ENCODE measurements around the gene GLIPR2.
A peak's percentile ranks its signal among the peaks of the same experiment; 100 is the strongest.

GLIPR2 gene

DNA sequence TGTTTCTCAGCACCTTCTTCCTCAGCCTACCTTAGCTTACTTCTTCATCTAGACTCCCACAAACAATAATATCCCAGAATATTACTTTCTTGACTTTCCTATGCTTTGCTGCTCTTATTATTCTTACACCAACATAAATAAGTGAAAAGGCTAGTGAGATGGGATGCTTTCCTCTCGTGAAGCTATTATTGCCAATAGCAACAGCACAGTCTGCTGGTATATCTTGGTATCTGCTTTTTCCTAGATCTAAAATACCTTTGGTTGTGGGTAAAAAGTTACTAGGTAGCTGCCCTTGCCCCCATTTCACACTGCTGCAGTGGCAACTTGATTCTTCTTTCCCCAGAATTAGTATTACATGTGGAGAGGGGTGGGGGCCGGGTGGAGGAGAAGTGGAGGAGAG lies 26.1 kb upstream of the GLIPR2 start:
- H3K4me3 ChIP-seq (replicated peaks in 1 of 2; ENCODE audit: low read depth in 2 of 2, low read length in 2 of 2), result no peak overlapping the region
- peak in 1 of 2 donors; percentile 15 for DNase-seq (ENCODE audit: low read depth in 2 of 2)
- TF ChIP-seq, protein P1, sequence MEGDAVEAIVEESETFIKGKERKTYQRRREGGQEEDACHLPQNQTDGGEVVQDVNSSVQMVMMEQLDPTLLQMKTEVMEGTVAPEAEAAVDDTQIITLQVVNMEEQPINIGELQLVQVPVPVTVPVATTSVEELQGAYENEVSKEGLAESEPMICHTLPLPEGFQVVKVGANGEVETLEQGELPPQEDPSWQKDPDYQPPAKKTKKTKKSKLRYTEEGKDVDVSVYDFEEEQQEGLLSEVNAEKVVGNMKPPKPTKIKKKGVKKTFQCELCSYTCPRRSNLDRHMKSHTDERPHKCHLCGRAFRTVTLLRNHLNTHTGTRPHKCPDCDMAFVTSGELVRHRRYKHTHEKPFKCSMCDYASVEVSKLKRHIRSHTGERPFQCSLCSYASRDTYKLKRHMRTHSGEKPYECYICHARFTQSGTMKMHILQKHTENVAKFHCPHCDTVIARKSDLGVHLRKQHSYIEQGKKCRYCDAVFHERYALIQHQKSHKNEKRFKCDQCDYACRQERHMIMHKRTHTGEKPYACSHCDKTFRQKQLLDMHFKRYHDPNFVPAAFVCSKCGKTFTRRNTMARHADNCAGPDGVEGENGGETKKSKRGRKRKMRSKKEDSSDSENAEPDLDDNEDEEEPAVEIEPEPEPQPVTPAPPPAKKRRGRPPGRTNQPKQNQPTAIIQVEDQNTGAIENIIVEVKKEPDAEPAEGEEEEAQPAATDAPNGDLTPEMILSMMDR (IDR thresholded peaks at IDR 0.05; ENCODE audit: low read depth, low read length), result no peak

DNA sequence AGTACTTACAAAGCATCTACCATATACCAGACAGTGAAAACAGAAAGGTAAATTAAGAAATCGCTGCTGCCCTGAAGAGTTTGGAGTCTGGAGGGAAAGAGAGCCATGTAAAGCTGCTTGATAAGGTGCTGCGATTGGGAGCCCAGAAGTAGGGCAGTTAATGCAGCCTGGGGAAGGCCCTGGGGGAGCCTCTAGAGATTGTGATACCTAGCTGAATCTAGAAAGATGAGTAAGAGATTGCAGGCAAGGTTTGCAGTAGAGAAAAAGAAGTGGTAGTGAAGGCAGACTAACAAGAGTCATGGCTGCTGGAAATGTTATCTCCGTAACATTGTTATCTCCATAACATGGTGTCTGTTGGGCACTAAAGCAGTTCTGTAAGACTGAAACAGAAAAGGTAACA lies 24.0 kb upstream of the GLIPR2 start:
- DNase-seq (ENCODE audit: low read depth in 2 of 2), result no peak
- TF ChIP-seq, protein P1 (IDR thresholded peaks at IDR 0.05; ENCODE audit: low read depth, low read length), result no peak
- no peak overlapping the region for H3K4me3 ChIP-seq (replicated peaks in 1 of 2; ENCODE audit: low read depth in 2 of 2, low read length in 2 of 2)

DNA sequence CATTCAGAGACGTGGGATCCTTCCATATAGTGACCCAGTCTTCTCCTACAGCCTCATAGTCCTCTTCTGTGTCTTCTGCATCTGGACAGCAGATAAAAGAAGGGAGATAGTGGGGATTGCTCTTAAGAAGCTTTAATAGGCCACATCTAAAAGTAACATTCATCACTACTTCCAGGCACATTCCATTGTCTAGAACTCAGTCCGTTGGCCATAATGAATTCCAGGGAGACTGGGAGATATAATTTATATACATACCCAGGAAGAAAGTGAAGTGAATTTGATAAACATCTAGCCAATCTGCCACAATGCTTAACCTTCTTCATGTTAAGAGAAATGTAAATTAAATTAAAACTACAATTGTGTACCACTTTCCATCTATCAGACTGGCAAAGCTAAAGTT lies 22.5 kb upstream of the GLIPR2 start:
- no peak overlapping the region for H3K4me3 ChIP-seq (replicated peaks in 1 of 2; ENCODE audit: low read depth in 2 of 2, low read length in 2 of 2)
- TF ChIP-seq, protein P1 (IDR thresholded peaks at IDR 0.05; ENCODE audit: low read depth, low read length), result no peak
- DNase-seq (ENCODE audit: low read depth in 2 of 2), result no peak

DNA sequence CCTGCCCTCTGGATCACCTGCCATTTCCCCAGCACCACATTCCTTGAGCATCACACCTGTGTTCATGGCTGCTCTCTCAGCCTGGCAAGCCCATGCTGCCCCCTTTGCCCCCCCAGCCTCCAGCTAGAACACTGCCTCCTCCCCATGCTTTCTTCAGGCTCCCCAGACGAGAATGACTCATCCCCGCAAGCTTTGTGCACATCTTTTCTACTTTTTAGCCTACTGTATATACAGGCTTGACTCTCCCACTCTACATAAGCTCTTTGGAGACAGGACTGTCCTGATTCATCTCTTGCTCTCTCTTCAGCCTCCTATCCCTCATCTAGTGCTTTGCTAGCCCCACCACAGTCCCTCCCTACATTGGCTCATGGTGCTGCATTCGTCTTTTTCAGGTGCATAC lies 19.9 kb upstream of the GLIPR2 start:
- DNase-seq (ENCODE audit: low read depth in 2 of 2), result no peak
- H3K4me3 ChIP-seq (replicated peaks in 1 of 2; ENCODE audit: low read depth in 2 of 2, low read length in 2 of 2), result no peak overlapping the region
- TF ChIP-seq, protein P1 (IDR thresholded peaks at IDR 0.05; ENCODE audit: low read depth, low read length), result no peak

DNA sequence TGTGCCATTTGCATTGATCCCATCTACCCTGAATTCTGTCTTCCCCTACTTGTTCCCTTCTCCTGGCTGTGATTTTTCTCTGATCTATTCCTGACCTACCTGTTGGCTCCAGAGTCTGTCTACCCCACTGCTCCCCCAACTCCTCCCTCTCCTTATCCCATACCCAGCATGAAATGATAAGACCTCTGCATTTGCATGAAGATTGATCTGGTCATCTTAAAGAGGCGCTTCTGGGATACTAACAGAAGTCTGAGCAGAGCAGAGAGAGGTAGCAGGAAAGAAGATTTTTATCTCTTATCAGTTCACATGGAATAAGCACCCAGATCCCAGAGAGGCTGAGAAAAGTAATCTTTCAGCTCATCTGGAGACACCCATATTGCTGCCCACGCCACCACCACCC lies 18.3 kb upstream of the GLIPR2 start:
- no peak overlapping the region for H3K4me3 ChIP-seq (replicated peaks in 1 of 2; ENCODE audit: low read depth in 2 of 2, low read length in 2 of 2)
- TF ChIP-seq, protein P1 (IDR thresholded peaks at IDR 0.05; ENCODE audit: low read depth, low read length), result no peak
- no peak for DNase-seq (ENCODE audit: low read depth in 2 of 2)

DNA sequence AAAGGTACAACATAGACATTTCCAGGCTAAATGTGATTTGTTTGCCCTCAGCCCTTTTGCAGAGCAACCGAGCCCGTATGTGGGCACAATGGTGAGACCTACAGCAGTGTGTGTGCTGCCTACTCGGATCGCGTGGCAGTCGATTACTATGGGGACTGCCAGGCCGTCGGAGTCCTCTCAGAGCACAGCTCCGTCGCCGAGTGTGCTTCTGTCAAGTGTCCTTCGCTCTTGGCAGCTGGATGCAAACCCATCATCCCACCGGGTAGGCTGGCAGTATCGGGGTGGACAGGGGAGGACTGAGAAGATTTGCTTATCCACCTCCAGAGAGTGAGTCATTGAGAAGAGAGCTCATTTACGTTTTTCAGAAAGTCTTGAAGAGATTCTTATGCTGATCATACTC lies 17.8 kb upstream of the GLIPR2 start:
- no peak overlapping the region for H3K4me3 ChIP-seq (replicated peaks in 1 of 2; ENCODE audit: low read depth in 2 of 2, low read length in 2 of 2)
- TF ChIP-seq, protein P1 (IDR thresholded peaks at IDR 0.05; ENCODE audit: low read depth, low read length), result no peak
- DNase-seq (ENCODE audit: low read depth in 2 of 2), result no peak

DNA sequence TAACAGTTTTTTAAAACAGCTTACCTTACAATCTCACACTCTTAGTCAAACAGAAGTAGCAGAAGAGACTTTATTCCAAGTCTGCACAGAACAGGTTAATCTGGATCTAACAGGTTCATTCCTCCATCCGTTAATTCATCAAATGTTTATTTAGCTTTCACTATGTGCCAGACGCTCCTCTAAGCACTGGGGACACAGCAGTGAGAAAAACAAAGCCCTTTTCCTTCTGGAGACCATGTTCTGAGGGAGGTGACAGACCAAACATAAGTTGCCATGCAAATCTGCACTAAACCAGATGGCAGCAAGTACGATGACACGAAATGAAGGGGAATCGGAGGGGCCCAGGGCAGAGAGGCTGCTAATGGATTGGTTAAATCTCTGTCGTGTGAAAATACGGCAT lies 17.1 kb upstream of the GLIPR2 start:
- H3K4me3 ChIP-seq (replicated peaks in 1 of 2; ENCODE audit: low read depth in 2 of 2, low read length in 2 of 2), result no peak overlapping the region
- no peak for DNase-seq (ENCODE audit: low read depth in 2 of 2)
- TF ChIP-seq, protein P1 (IDR thresholded peaks at IDR 0.05; ENCODE audit: low read depth, low read length), result no peak
